GM10266 (cell line): Measurements from ENCODE around the gene WDR31.
"Not testable (repeated sequence)": the region's sequence is repeated elsewhere in the genome, so short reads cannot be mapped to it uniquely, and the experiment has no call there.

Experiments
- DNase-seq: peaks from one replicate; pipeline ENCODE4 v3.0.0; 2012; ENCODE audit errors: extremely low spot score
- TF ChIP-seq, protein P1 (sequence below): IDR thresholded peaks from 2 replicates; pipeline ENCODE4 v1.5.1; 2012; ENCODE audit warnings: mild to moderate bottlenecking, low read depth; ENCODE audit not compliant: control insufficient read depth, insufficient read depth; ENCODE audit errors: missing control alignments

WDR31 gene

GRCh38 chr9:113372059-113372458, 32.0 kb upstream of the WDR31 start:
- TF ChIP-seq, protein P1, sequence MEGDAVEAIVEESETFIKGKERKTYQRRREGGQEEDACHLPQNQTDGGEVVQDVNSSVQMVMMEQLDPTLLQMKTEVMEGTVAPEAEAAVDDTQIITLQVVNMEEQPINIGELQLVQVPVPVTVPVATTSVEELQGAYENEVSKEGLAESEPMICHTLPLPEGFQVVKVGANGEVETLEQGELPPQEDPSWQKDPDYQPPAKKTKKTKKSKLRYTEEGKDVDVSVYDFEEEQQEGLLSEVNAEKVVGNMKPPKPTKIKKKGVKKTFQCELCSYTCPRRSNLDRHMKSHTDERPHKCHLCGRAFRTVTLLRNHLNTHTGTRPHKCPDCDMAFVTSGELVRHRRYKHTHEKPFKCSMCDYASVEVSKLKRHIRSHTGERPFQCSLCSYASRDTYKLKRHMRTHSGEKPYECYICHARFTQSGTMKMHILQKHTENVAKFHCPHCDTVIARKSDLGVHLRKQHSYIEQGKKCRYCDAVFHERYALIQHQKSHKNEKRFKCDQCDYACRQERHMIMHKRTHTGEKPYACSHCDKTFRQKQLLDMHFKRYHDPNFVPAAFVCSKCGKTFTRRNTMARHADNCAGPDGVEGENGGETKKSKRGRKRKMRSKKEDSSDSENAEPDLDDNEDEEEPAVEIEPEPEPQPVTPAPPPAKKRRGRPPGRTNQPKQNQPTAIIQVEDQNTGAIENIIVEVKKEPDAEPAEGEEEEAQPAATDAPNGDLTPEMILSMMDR = no peak
- DNase-seq = no peak

- DNase-seq = no peak
These were observed 30.8 kb upstream of the WDR31 start for GRCh38 chr9:113370806-113371325.

DNA sequence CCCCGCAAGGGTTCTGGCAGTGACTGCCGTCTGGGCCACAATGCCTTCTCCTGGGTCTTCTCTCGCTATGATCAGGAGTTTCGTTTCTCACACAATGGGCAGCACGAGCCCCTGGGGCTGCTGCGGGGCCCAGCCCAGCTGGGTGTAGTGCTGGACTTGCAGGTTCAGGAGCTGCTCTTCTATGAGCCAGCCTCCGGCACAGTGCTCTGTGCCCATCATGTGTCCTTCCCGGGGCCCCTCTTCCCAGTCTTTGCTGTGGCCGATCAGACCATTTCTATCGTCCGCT, 29.7 kb upstream of the WDR31 start:
- TF ChIP-seq, protein P1 = no peak
- DNase-seq = no peak

More at GRCh38 chr9:113370806-113371325, 30.8 kb upstream of the WDR31 start:
- TF ChIP-seq, protein P1 = no peak

DNA sequence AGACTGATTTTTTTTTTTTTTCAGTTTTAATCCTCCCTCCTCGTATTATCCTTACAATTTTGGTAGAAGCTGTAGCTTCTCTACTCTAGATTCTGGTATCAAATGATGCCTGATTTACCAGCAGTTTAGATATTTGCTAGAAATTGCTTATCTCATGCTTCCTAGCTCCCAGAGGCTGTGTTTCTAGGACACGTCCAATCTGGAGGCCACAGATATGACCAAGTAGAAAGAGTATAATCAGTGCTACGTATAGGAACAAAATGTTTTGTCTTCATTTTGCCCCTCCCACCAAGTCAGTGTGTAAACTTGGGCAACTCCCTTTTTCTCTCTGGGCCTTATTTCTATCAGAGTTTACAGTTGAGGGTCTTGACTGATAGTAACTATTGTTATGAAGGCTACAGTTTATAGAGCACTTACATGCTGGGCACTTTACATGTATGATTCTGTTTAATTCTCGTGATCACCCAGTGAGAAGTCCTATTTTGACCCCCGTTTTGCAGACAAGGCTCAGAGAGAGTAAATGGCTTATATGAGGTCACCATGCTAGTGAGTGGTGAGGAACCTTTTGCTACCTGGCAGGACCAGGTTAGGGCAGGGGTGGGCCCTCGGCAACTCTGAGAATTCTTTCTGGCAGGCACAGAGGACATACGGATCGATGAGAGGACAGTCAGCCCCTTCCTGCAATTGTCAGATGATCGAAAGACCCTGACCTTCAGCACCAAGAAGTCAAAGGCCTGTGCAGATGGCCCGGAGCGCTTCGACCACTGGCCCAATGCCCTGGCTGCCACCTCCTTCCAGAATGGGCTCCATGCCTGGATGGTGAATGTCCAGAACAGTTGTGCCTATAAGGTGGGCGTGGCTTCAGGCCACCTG, 29.1 kb upstream of the WDR31 start:
- no peak for DNase-seq
- TF ChIP-seq, protein P1 = no peak

- no peak for DNase-seq
- TF ChIP-seq, protein P1 = no peak
These were observed 28.4 kb upstream of the WDR31 start for GRCh38 chr9:113368348-113368981.

- DNase-seq = not testable (repeated sequence)
These were observed 25.6 kb upstream of the WDR31 start for GRCh38 chr9:113365652-113366051.

DNA sequence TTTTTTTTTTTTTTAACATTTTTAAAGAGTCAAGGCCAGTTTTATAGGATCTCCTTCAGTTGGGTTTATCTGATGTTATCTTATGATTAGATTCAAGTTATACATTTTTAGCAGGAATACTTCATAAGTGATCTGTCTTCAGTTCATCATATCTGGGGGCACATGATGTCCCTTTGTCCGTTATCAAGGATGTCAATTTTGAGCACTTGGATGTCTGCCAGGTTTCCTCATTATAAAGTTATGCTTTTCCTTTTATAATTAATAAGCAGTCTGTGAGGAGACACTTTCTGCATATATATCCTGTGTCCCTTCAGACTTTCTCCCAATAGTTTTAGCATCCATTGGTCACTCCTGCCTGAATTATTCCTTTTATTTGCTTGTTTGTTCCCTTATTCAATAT, 24.9 kb upstream of the WDR31 start:
- DNase-seq = no peak
- TF ChIP-seq, protein P1 = no peak
